K562 (cell line): ENCODE measurements around the gene SAMM50. TPM values are rescaled to one million over a fixed set of nuclear protein-coding genes. Genes with fewer than 3 reads are reported as not detected.

Source experiments
- ATAC-seq: fragments of 200-7000 bp; cut with Tn5 transposase; 3 replicates; pipeline ENCODE4 v1.9.1; 2020; ENCODE audit warnings: moderate library complexity
- BruUV-seq: library from RNA; stranded (reverse); fragments of 400-500 nt; replicated peaks from 2 replicates; lab custom pipeline; 2021; lab: Mats Ljungman, UMichigan
- CTCF ChIA-PET: fragments of 300-600 bp; formaldehyde crosslinking; extraction: SDS; loops from one replicate; lab custom pipeline; 2021; ENCODE audit warnings: low intra/inter-chr PET ratio; lab: Yijun Ruan, JAX
- POLR2A ChIA-PET: fragments of 300-600, 350-650 bp; sonication (Branson Sonifier 250); formaldehyde crosslinking; extraction: SDS; loops from one replicate; lab custom pipeline; 2021; ENCODE audit warnings: antibody characterized with exemption, inconsistent platforms; lab: Yijun Ruan, JAX
- DNase-seq, 4 experiments: peaks; one replicate each; pipeline versions ENCODE4 v3.0.0 to v3.0.0-alpha.2; 2011 to 2018; ENCODE audit warnings: low spot score in 3 of 4, mixed read lengths in 3 of 4; ENCODE audit errors: extremely low read depth in 1 of 4
- FAIRE-seq: peaks from 2 replicates; lab custom pipeline; 2011; peaks lifted over from hg19 to GRCh38; lab: Jason Lieb, UNC
- H2AFZ ChIP-seq: 2 replicates; pipeline ENCODE4 v1.6.0; 2011; ENCODE audit warnings: low read depth, low read length, control low read depth, inconsistent platforms
- H3K27ac ChIP-seq: fragments of 200-600 bp; 3 replicates; pipeline ENCODE4 v1.8.0; 2011; ENCODE audit warnings: low read depth, mild to moderate bottlenecking, control low read depth, inconsistent platforms, low read length, moderate library complexity, mixed read lengths; ENCODE audit errors: extremely low read depth
- H3K27me3 ChIP-seq, 2 experiments: fragments of 300-600 bp in 1 of 2; 2 replicates in 1 of 2; 3 replicates in 1 of 2; pipeline versions ENCODE4 v1.6.0 to v1.8.0; 2011; ENCODE audit warnings: inconsistent platforms in 2 of 2, low read length in 2 of 2, mild to moderate bottlenecking in 1 of 2, mixed read lengths in 1 of 2, moderate library complexity in 1 of 2; ENCODE audit not compliant: control insufficient read depth in 2 of 2, insufficient read depth in 2 of 2
- H3K36me3 ChIP-seq: fragments of 300-600 bp; 3 replicates; pipeline ENCODE4 v1.8.0; 2011; ENCODE audit warnings: mild to moderate bottlenecking, low read length, inconsistent platforms; ENCODE audit not compliant: control insufficient read depth, insufficient read depth
- H3K4me1 ChIP-seq, 2 experiments: fragments of 200-600 bp in 1 of 2; replicated peaks in 1 of 2; 2 replicates in 1 of 2; 3 replicates in 1 of 2; pipeline versions ENCODE4 v1.5.1 to v1.8.0; 2011; ENCODE audit warnings: inconsistent platforms in 2 of 2, low read length in 2 of 2, mild to moderate bottlenecking in 1 of 2, mixed read lengths in 1 of 2, moderate library complexity in 1 of 2; ENCODE audit not compliant: control insufficient read depth in 2 of 2, insufficient read depth in 2 of 2
- H3K4me2 ChIP-seq: 2 replicates; pipeline ENCODE4 v1.6.1; 2011; ENCODE audit warnings: low read length, control low read depth, inconsistent platforms, mixed read lengths; ENCODE audit not compliant: insufficient read depth
- H3K4me3 ChIP-seq: fragments of 200-600 bp; sonication (generic), shearing (Covaris generic); 2 replicates; pipeline ENCODE4 v1.5.1; 2016; ENCODE audit warnings: control low read depth, inconsistent platforms
- H3K79me2 ChIP-seq: fragments of 200-600 bp; 3 replicates; pipeline ENCODE4 v1.8.0; 2011; ENCODE audit warnings: low read length, inconsistent platforms; ENCODE audit not compliant: control insufficient read depth, insufficient read depth
- H3K9ac ChIP-seq, 2 experiments: 2 replicates each; pipeline versions ENCODE4 v1.6.0 to v1.6.1; 2011; ENCODE audit warnings: low read depth in 2 of 2, low read length in 2 of 2, control low read depth in 1 of 2, inconsistent platforms in 1 of 2, mild to moderate bottlenecking in 1 of 2, mixed read lengths in 1 of 2; ENCODE audit not compliant: insufficient read depth in 1 of 2
- H3K9me1 ChIP-seq: one replicate; pipeline ENCODE4 v1.6.0; 2011; ENCODE audit warnings: inconsistent platforms, mild to moderate bottlenecking, low read length, moderate library complexity; ENCODE audit not compliant: control insufficient read depth, insufficient read depth
- H3K9me3 ChIP-seq: replicated peaks from 2 replicates; pipeline ENCODE4 v1.5.1; 2011; ENCODE audit warnings: low read depth, low read length, inconsistent platforms; ENCODE audit not compliant: control insufficient read depth, insufficient read depth
- H4K20me1 ChIP-seq: replicated peaks from 2 replicates; pipeline ENCODE4 v1.6.1; 2011; ENCODE audit warnings: low read length, inconsistent platforms, mixed read lengths; ENCODE audit not compliant: control insufficient read depth, insufficient read depth
- E2F3 ChIP-seq: fragments of 250-450 bp; sonication (Bioruptor Pico); IDR thresholded peaks from 2 replicates; pipeline ENCODE4 v1.4.0; 2020; ENCODE audit warnings: mild to moderate bottlenecking
- WGBS: fragments of 100-300 bp; shearing (Covaris generic); methylation state at CpG from one replicate; pipeline ENCODE4 v1.1.6; 2016; ENCODE audit warnings: low coverage, mixed read lengths; ENCODE audit not compliant: insufficient coverage; ENCODE audit errors: missing lambda C conversion rate; 5-methylcytosine and 5-hydroxymethylcytosine counted together
- in situ Hi-C: fragments of 300-500 bp; cut with MboI; formaldehyde crosslinking; loops from 4 replicates; pipeline ENCODE4 v1.15.0; 2018; ENCODE audit warnings: inconsistent platforms, mixed read lengths
- intact Hi-C: fragments of 100-400 bp; cut with micrococcal nuclease; formaldehyde crosslinking; loops from 2 replicates; pipeline ENCODE4 v1.14.2; 2022
- polyA plus RNA-seq, 8 experiments: library from polyadenylated mRNA; depleted of rRNA in 4 of 8; stranded (reverse) in 5 of 8; unstranded in 3 of 8; fragments of >200 nt; fragmentation: Nextera tagmentation in 2 of 8; fragmentation: Illumina TruSeq in 1 of 8; extraction: Ambion mirVana in 2 of 8; extraction: Trizol in 1 of 8; gene quantifications; 2 replicates each; pipeline versions ENCODE4 v1.2.1 to v1.2.3, GENCODE V29; 2011 to 2014; ENCODE audit warnings: inconsistent platforms in 1 of 8, missing spikeins in 1 of 8
- total RNA-seq, 7 experiments: library from RNA; depleted of rRNA in 6 of 7; stranded (reverse); fragments of >200 nt in 6 of 7; fragmentation: Illumina TruSeq in 2 of 7; extraction: Trizol in 2 of 7; gene quantifications; 2 replicates each; pipeline versions ENCODE4 v1.2.1 to v1.2.3, GENCODE V29; 2011 to 2021; ENCODE audit warnings: low replicate concordance in 1 of 7
- TF ChIP-seq, protein P1 (sequence below): fragments of 200-800 bp; sonication (Bioruptor generic); IDR thresholded peaks from 2 replicates; pipeline ENCODE4 v1.6.1; 2017; ENCODE audit warnings: missing genetic modification characterization, missing compliant biosample characterization
- TF ChIP-seq, protein P2 (sequence below): fragments of 450-650 bp; IDR thresholded peaks from 2 replicates; pipeline ENCODE4 v1.7.1; 2018; ENCODE audit warnings: mild to moderate bottlenecking, low read depth; ENCODE audit not compliant: partially characterized antibody

SAMM50 gene
- total and polyA plus RNA-seq, 9 of the 15 experiments (the other 6 are each of a cell fraction or from before 2014, with no cell fraction given) = 14.6 to 49.3 (median 38.1) TPM

DNA sequence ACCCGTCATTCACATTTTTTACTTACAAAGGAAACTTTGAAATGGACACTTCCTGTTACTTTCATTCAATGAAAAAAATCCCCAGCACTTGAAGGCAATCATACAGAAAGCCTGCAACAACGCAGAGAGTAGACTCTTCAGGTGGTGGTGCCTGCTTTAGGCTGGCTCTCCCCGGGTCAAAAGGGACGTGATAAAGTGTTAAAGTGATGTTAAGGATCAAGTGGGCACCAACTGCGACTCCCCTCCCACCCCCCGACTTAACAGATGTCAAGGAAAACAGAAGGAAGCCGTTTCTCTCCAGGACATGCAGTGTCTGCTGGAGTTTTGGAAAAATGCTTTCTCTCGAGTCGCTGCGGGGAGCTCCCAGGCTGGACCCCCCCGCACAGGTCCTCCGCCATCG lies 32.1 kb upstream of the SAMM50 start:
- Histone ChIP-seq H3K36me3 (no peaks in the 10 kb centered on the region), H4K20me1 (no peaks in the 10 kb centered on the region), H3K9me1 (no peaks in the 10 kb centered on the region), H3K27ac (no peak overlapping the region), H3K4me2 (peak overlapping the region; percentile 76), H3K79me2 (no peaks in the 10 kb centered on the region), H3K9me3 (no peaks in the 10 kb centered on the region), H2AFZ (peak overlapping the region; percentile 89), H3K4me1 (peaks cover 2 to 9% of the 10 kb centered on the region in 2 experiments; a peak in 3 of 5 replicates), H3K27me3 (peaks cover 2 to 18% of the 10 kb centered on the region in 2 experiments; a peak in 4 of 5 replicates), H3K9ac (no peak overlapping the region), H3K4me3 (no peak overlapping the region; the same call in 1 of the 2 replicates)
- FAIRE-seq (no peak), DNase-seq (no peak), ATAC-seq (no peak)
- TF ChIP-seq, protein P1, sequence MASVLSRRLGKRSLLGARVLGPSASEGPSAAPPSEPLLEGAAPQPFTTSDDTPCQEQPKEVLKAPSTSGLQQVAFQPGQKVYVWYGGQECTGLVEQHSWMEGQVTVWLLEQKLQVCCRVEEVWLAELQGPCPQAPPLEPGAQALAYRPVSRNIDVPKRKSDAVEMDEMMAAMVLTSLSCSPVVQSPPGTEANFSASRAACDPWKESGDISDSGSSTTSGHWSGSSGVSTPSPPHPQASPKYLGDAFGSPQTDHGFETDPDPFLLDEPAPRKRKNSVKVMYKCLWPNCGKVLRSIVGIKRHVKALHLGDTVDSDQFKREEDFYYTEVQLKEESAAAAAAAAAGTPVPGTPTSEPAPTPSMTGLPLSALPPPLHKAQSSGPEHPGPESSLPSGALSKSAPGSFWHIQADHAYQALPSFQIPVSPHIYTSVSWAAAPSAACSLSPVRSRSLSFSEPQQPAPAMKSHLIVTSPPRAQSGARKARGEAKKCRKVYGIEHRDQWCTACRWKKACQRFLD (CRISPR knock-in tag) = no peak
- TF ChIP-seq, protein P2, sequence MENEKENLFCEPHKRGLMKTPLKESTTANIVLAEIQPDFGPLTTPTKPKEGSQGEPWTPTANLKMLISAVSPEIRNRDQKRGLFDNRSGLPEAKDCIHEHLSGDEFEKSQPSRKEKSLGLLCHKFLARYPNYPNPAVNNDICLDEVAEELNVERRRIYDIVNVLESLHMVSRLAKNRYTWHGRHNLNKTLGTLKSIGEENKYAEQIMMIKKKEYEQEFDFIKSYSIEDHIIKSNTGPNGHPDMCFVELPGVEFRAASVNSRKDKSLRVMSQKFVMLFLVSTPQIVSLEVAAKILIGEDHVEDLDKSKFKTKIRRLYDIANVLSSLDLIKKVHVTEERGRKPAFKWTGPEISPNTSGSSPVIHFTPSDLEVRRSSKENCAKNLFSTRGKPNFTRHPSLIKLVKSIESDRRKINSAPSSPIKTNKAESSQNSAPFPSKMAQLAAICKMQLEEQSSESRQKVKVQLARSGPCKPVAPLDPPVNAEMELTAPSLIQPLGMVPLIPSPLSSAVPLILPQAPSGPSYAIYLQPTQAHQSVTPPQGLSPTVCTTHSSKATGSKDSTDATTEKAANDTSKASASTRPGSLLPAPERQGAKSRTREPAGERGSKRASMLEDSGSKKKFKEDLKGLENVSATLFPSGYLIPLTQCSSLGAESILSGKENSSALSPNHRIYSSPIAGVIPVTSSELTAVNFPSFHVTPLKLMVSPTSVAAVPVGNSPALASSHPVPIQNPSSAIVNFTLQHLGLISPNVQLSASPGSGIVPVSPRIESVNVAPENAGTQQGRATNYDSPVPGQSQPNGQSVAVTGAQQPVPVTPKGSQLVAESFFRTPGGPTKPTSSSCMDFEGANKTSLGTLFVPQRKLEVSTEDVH = no peak
- TF ChIP-seq E2F3 (CRISPR knock-in tag) = no peak
- WGBS = 6% methylated on average over 6 of the region's 13 CpGs
- BruUV-seq = no TSS peak
- intact Hi-C loops (no loop called here), in situ Hi-C loops (no loop called here)
- ChIA-PET CTCF (no interaction called here), POLR2A (interaction anchor here (0.5 to 0.7 kb wide), 2 partner anchors 9 to 471 kb away, joined by 3 read pairs; no protein-coding TSS in a partner anchor)
